ENCODE data around the gene CACNG8.

GRCh38 chr19:53969366-53969765 is 6.6 kb downstream of the CACNG8 start:
- TF ChIP-seq CTCF (IDR thresholded peaks at IDR 0.05; ENCODE audit: low read depth, low read length), result no peak
- no peak for TF ChIP-seq POLR2A (IDR thresholded peaks at IDR 0.05; ENCODE audit: extremely low read depth, insufficient read length)

Data from NB4 (cell line).